Measurements from ENCODE around the gene CST4.
"Not testable (repeated sequence)": the region's sequence is repeated elsewhere in the genome, so short reads cannot be mapped to it uniquely, and the experiment has no call there.

Gene CST4, protein sequence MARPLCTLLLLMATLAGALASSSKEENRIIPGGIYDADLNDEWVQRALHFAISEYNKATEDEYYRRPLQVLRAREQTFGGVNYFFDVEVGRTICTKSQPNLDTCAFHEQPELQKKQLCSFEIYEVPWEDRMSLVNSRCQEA

DNA sequence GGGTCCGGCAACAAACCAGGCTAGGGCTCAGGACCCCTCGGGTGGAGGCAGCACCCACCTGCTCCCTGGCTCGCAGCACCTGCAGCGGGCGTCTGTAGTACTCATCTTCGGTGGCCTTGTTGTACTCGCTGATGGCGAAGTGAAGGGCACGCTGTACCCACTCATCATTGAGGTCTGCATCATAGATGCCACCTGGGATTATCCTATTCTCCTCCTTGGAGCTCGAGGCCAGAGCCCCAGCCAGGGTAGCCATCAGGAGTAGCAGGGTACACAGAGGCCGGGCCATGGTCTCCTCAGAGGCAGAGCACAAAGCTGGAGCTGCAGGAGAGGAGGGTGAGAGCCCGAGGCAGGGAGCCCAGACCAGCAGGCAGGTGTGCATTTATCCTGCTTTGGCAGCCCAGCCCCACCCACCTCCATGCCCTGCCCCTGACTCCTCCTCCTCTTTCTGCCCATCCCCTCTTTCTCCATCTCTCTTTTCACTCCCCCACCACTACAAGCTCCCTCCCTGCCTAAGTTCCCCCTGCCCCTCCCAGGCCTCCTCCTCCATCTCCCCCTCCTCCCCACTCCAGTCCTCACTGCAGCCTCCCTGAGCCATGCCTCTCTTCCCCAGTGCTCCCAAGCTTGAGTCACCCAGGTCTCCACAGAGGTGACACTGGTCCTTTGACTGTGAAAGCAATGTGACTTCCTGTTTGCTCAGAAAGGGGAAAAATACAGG is at the start of gene CST4:
TSS of gene CST4 (minus strand) at position 355 of the 715 bp plus-strand sequence. CDS start at position 286, 69 bp downstream.
- not testable (repeated sequence) for DNase-seq (ENCODE audit: low read depth in 2 of 2)

DNA sequence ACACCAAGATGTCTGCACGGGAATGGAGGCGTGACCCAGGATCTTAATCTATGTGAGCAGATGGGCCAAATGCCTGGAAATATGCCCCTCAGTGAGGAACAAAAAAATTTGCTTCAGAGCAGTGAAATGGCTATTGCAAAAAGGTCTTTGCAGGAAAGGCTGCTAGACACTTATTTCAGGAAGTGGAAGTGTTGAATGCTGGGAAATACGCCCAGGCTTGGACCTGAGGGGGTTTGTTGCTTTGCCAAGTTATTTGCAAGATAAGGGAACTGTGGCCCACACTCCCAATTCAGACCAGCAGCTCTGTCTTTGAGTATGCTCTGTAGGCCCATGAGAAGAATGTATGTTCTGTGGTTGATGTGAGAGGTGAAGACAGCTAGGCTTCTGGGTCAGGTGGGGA is 46.6 kb upstream of the CST4 start:
- DNase-seq (ENCODE audit: low read depth in 2 of 2) = not testable (repeated sequence)

DNA sequence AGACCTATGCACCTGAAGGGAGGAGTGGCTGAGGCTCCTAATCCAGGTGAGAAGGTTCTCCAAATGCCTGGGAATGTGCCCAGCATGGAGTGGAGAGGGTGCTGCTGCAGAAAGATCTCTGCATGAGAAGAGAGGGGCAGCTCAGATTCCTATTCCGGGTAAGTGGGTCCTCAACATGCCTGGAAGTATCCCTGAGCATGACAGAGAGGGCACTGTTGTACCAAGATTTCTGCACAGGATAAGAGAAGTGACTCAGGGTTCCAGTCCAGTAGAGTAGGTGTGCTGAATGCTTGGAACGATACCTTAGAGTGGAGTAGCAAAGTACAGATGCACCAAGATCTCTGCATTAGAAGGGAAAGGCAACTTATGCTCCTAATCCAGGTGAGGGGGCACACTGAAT is 46.1 kb upstream of the CST4 start:
- DNase-seq (ENCODE audit: low read depth in 2 of 2) = not testable (repeated sequence)

DNA sequence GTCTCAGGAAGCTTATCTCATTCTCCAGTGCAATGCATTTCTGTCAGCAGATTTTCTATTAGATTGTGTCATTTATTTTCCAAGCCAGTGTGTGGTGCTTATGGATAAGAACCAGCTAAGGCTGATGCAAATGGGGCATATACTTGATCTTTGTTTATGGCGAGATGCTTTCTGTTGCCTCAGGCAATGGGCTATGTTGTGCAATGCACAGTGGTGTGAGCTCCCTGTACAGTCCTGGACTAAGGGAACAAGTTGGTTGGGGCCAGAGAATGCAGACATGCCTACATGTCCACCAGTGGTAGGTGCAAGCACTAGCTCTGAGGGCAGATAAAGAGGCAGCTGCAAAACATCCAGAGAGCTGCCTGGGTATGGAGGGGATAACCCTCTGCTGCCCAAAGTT is 45.6 kb upstream of the CST4 start:
- DNase-seq (ENCODE audit: low read depth in 2 of 2) = not testable (repeated sequence)

DNA sequence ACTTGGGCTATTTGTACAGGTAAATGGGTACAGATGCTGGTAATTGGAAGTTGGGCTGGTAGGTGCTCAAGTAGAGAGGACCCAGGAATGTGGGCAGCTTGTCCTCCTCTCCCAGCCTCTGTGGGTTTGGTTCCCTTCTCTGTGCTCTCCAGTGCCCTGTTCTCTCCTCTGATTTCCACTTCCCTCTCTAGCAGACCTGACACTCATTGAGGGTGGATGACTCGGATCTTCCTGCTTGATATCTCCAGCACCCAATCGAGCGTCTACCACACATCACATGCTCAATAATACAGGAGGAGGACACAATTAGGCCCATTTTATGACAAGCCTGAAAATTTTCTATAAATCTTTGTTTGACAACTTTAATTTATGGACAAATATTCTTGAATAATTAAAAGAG is 38.2 kb upstream of the CST4 start:
- DNase-seq (ENCODE audit: low read depth in 2 of 2) = no peak

DNA sequence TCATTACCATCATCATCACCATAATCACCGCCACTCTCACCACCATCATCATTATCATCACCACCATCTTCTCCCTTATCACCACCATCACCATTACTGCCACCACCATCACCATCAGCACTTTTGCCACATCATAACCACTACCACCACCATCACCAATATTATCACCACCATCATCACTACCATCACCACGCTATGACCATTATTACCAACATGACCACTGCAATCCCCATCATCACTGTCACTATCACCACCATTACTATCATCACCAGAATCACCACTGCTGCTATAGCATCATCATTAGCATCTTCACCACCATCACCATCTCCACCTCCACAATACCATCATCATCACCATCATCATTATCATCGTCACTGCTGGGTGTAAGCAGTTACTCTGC is 36.3 kb upstream of the CST4 start:
- DNase-seq (ENCODE audit: low read depth in 2 of 2) = no peak

DNA sequence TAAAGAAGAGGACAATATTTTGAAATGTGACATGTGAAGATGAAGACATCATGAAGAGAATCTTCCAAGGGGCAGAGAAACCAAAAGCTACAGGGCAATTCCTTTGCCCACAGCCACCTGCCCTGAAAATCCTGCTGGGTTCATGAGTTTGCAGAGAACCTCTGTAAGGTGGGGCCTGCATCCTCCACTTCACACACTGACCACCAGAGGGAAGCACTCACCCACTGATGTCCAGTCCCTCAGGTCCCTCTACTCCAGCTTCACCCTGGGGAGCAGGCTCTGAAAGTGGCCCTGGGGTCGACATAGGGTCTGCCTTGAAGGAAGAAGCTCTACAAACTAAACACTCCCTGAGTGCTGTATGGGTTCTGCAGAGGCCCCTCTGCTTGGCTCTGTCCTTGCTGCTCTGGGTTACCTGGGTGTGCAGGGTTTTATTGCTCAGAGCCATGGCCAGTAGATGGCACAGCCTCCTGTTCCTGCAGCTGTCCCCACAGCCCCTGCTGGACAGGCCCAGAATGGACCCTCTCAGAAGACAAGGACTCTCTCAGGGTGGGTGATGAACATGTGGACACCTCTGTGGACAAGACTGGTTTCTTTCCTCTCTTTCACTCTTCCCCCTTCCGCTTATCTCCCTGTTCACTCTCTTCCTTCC is 34.9 kb upstream of the CST4 start:
- not testable (repeated sequence) for DNase-seq (ENCODE audit: low read depth in 2 of 2)

DNA sequence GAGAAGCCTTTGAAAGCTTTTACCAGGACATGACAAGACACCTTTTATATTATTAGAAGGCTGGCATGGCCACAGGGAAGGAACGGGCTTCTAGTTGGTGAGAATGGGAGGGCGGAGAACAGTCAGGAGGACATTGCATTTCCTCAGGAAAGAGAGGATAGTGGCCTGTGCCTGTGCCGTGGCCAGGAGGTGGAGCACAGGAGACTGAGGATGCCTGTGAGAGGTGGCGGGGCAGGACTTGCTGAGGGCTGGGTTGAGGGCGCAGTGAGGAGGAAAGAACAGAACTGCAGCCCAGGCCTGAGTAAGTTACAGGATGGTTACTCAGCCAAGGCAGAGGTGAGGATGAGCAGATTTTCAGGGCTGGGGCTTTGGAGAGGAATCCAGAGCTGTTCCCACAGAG is 34.0 kb upstream of the CST4 start:
- DNase-seq (ENCODE audit: low read depth in 2 of 2) = not testable (repeated sequence)

DNA sequence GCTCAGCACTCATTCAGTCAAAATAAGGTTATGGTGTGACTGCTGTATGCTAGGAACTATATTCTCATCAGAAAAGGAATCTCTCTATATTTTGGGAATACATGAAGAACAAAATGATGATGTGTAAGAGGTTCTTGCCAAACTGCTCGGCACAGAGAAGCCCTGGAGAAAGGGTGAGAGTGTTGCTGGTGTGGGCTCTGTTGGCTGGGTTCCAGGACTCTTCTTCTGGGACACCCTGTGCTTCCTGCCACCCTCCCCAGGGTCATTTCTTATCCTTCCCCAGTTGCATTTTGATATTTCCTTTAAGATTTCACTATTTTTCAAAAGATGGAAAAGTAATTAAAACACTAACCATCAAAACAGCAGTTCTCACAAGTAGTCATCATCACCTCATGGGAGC is 33.1 kb upstream of the CST4 start:
- no peak for DNase-seq (ENCODE audit: low read depth in 2 of 2)

DNA sequence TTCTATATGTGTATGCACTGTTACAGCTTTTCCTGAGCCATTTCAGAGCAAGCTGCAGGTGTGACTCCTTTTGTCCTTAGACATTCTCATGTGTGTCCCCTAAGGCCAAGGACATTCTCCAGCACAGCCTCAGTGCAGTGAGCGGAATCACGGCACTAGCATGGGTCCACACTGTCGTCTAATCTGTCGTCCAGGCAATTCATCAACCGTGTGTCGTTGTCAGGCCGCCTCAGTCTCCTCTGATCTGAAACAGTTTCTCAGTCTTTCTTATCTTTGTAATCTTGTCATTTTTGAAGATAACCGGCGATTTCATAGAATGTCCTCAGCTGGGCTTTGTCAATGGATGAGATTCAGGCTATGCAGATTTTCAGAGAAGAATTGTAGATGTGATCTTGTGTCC is 30.5 kb upstream of the CST4 start:
- DNase-seq (ENCODE audit: low read depth in 2 of 2) = not testable (repeated sequence)

DNA sequence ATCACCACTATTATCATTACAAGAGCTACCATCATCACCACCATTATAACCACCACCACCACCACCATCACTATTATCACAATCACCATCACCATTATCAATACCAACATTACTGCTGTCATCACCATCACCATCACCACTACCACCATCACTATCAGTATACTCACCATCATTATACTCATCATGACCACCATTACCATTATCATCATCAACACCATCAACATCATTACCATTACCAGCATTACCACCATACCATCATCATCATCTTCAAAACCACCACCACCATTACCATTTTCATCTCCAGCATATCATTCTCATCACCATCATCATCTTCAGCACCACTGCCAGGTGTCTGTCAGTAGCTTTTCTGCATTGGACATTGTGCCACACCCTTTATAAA is 22.9 kb upstream of the CST4 start:
- DNase-seq (ENCODE audit: low read depth in 2 of 2) = not testable (repeated sequence)

DNA sequence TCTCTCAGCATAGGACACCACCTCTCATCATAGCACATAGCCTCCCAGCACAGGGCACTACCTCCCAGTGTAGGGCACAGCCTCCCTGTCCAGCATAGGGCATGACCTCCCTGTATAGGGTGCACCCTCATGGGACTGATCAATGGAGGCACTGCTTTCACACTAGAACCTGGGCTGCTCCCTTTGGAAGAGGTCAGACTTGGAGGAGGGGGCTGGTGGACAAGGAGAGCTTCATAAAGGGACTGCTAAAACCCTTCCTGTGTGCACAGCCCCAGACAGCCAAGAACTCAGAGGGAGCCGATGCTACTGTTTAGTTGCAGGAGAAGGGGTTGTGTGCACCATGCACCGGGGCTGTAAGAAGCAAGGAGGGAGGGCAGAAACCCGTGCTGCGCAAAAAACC is 21.9 kb upstream of the CST4 start:
- DNase-seq (ENCODE audit: low read depth in 2 of 2) = no peak

DNA sequence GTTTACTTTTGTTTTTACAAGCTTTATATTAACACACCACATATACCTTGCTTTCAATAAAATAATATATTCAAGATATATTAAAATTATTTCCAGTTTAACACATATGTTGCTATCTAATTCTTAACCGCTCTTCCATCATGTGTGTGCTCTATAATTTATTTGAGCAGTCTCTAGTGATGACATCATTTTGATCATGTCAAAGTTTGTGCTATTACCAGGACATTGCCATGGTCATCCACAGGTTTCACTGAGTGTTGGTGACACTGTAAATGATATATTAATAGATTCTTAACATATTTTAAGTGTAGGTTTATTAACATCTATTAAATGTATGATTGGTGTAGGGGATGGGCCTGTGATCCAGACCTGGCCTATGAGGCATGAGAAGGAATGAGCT is 17.1 kb upstream of the CST4 start:
- DNase-seq (ENCODE audit: low read depth in 2 of 2) = no peak

DNA sequence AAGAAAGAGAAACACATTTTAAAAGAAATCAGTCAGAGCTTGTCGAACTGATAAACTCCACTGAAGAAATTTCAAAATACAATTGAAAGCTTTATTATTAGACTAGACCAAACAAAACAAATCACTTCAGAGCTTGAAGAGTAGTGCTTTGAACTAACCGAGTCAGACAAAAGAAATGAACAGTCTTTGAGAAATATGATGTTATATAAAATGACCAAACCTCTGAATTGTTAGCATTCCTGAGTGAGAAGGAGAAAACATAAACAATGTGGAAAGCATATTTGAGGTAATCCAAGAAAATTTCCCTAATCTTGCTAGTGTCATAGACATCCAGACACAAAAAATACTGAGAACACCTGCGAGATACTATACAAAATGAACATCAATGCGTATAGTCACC is 13.2 kb upstream of the CST4 start:
- DNase-seq (ENCODE audit: low read depth in 2 of 2) = no peak

DNA sequence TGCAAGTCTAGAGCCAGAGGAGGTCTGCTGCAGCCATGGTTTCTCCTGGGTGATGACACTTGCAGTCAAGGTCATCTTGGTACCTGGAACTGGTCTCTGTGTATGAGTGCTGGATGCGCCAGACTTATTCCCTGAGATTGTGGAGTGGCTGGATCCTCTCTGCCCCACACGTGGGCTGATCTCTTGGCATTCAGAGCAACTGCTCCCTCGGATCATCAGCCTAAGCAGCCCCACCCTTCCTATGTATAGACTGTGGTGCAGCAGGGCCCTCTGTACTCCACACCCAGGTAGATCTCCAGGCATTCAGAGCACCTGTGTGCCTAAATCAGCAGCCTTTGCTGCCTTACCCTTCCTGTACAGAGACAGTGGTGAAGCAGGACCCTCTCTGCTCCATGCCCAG is 12.1 kb upstream of the CST4 start:
- no peak for DNase-seq (ENCODE audit: low read depth in 2 of 2)

DNA sequence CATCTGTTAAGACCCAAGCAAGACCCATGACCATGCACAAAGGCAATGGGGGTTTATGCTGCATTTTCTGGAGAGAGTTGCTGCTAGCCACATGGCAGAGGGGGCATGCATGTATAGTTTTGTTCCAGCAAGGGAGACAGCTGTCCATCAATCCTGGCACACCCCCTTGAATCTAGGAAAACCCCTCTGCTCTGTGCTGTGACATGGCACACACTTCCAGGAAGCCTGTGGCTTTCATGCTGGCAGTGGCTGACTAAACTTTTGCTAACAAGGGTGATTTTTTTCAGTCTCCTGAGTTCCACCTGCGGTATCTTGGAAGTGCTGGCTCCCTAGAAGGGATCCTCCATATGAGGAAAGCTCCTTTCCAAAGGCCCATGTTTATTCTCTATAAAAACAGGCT is 9.1 kb upstream of the CST4 start:
- no peak for DNase-seq (ENCODE audit: low read depth in 2 of 2)

DNA sequence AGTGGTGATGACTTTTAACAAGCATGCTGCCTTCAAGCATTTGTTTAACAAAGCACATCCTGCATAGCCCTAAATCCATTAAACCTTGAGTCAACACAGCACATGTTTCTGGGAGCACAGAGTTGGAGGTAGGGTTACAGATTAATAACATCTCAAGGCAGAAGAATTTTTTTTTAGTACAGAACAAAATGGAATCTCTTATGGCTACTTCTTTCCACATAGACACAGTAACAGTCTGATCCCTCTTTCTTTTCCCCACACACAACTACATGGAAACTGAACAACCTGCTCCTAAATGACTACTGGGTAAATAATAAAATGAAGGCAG is 6.2 kb upstream of the CST4 start:
- not testable (repeated sequence) for DNase-seq (ENCODE audit: low read depth in 2 of 2)

DNA sequence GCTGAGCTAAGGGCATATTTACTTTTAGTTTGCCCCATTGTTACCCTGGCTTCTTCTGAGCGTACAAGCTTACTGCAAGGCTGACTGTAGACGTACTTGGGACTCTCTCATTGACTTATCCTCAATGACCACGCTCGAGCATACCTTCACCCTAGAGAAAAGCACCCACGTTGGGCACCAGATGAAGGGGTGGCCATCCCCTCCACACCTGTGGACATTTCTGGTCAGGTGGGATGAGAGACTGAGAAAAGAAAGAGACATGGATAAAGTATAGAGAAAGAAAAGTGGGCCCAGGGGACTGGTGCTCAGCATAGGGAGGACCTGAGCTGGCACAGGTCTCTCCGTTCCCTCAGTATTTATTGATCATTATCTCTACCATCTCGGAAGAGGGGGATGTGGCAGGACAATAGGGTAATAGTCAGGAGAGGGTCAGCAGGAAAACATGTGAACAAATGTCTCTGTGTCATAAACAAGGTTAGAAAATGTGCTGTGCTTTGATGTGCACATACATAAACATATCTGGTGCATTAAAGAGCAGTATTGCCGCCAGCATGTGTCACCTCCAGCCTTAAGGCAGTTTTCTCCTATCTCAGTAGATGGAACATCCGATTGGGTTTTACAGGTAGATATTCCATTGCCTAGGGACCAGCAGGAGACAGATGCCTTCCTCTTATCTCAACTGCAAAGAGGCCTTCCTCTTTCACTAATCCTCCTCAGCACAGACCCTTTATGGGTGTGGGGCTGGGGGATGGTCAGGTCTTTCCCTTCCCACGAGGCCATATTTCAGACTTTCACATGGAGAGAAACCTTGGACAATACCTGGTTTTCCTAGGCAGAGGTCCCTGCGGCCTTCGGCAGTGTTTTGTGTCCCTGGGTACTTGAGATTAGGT is 5.6 kb upstream of the CST4 start:
- not testable (repeated sequence) for DNase-seq (ENCODE audit: low read depth in 2 of 2)

DNA sequence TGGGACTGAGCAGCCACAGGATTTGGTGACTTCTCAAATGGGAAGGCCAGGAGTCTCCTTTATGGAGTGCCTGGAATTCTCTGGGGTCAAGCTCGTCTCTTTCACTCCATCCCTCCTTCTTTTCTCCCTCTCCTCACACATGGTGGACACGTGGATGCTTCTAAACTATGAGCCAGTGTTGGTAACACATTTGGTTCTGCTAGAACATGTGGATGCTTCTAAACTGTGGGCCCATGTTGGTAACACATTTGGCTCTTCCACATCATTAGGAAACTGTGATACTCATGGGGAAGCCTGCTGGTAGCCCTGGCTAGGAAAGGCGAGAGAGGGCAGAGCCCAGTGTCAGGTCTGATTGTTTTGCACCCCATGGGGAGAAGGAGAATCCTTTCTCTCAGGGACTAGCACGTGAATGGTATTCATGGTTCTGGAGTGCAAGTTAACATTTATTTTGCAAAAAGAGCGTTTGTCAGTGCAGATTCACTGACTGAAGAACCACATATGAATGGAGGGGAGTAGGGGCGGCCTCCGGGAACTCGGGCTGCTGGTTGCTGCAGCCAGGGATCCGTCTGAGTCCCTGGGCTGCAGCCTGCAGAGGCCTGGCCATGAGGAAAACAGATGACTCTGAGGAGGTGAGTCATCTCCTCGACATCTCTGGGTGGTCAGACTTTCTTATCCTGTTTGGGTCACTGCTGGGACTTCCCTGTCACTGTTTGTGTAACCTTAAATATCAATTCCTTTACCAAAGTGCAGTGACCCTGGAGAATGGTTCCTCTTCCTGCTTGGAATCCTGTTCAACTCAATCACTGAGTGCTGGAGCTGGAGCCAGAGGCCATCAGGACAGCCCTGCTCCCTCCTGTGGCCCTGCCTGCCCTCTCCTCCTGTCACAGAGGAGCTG is 4.1 kb upstream of the CST4 start:
- DNase-seq (ENCODE audit: low read depth in 2 of 2) = not testable (repeated sequence)

DNA sequence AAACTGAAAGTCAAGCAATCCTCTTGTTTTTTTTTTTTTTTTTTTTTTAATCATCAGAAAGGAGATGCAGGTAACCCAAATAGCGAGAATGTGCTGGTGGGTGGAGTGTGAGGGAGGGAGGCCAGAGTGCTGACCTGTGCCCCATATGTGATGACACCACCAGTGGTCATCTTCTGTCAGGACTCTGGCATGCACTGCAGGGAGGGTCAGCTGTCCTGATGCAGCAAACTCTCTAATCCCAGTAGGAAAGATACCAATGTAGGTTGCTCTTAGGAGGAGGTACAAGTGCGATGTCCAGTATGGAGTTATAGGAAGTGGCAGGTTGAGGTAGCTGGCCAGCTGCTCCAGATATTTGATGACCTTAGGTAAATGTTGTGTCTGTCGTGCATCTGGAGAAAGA is 2.8 kb upstream of the CST4 start:
- no peak for DNase-seq (ENCODE audit: low read depth in 2 of 2)

DNA sequence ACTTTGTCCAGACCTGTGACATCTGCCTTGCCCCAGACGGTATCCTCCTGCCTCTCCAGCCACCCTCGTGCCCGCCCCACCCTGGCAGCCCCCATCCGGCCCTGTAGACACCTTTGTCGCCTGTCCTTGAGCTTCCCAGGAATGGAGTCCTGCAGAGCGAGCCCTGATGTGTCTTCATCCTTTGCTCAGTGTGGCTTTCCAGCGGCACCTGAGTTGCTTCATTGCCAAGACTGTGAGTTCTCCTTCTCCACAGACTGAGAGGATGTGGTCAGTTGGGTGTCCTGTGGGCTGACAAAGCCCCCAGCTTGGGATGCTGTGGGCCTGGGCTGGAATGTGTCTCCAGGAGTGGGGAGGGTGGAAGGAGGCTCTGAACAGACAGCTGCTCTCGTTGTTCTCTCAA is 1.7 kb upstream of the CST4 start:
- DNase-seq (ENCODE audit: low read depth in 2 of 2) = no peak

DNA sequence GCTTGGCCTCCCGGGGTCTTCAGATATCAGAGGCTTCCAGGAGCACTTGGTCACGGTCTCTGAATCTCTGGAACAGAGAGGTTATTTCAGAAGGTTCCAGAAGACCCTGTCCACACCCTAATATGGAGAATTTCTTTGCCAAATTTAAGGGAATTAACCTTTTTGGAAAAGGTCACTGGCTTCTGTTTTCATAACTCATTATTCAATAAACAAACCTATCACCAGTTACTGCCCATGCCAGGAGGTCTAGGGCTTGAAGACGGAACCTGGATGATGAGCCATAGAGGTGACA is 507 bp upstream of the CST4 start:
- no peak for DNase-seq (ENCODE audit: low read depth in 2 of 2)

All from activated CD4-positive, alpha-beta T cell treated with anti-CD3 and anti-CD28 coated beads for 24 hours (primary cell).